Stimulated activated naive CD8-positive, alpha-beta T cell treated with anti-CD3 and anti-CD28 coated beads, Interleukin-15, Interleukin-2, amounts not matched to agents 100 U/mL and 50 U/mL, for 24 hours (primary cell): Measurements from ENCODE around the gene LY86.
"Not testable (repeated sequence)": the region's sequence is repeated elsewhere in the genome, so short reads cannot be mapped to it uniquely, and the experiment has no call there.

ENCODE experiments used
- ATAC-seq: fragments of 150-1000 bp; cut with Tn5 transposase; one replicate; pipeline ENCODE4 v1.10.0; 2021
- DNase-seq: peaks from one replicate; pipeline ENCODE4 v3.0.0; 2021

Gene LY86

GRCh38 chr6:6596529-6597328 lies 8.2 kb downstream of the LY86 start:
- DNase-seq (no peak), ATAC-seq (no peak)

- DNase-seq (no peak), ATAC-seq (no peak)
Observed at GRCh38 chr6:6597682-6598081, 9.2 kb downstream of the LY86 start.

GRCh38 chr6:6599468-6599873 lies 11.0 kb downstream of the LY86 start:
- ATAC-seq (no peak), DNase-seq (no peak)

GRCh38 chr6:6600875-6601274 lies 12.4 kb downstream of the LY86 start:
- DNase-seq (no peak), ATAC-seq (no peak)

- no peak for DNase-seq
- ATAC-seq = no peak
Observed at GRCh38 chr6:6602262-6602661, 13.7 kb downstream of the LY86 start.

- DNase-seq (no peak), ATAC-seq (no peak)
Observed at GRCh38 chr6:6603317-6603716, 14.8 kb downstream of the LY86 start.

GRCh38 chr6:6604015-6604414 lies 15.5 kb downstream of the LY86 start:
- DNase-seq = no peak

GRCh38 chr6:6604566-6604965 lies 16.0 kb downstream of the LY86 start:
- DNase-seq (no peak), ATAC-seq (no peak)

More at GRCh38 chr6:6604015-6604414, 15.5 kb downstream of the LY86 start:
- ATAC-seq = no peak

- DNase-seq (no peak), ATAC-seq (no peak)
Observed at GRCh38 chr6:6605873-6606272, 17.4 kb downstream of the LY86 start.

GRCh38 chr6:6606391-6607030 lies 18.0 kb downstream of the LY86 start:
- DNase-seq, ATAC-seq: not testable (repeated sequence)

GRCh38 chr6:6609450-6609849 lies 20.9 kb downstream of the LY86 start:
- ATAC-seq (no peak), DNase-seq (no peak)

- peak; percentile 48 for ATAC-seq
Observed at GRCh38 chr6:6610031-6610591, 21.6 kb downstream of the LY86 start.

GRCh38 chr6:6611486-6611885 lies 23.0 kb downstream of the LY86 start:
- DNase-seq (no peak), ATAC-seq (no peak)

More at GRCh38 chr6:6610031-6610591, 21.6 kb downstream of the LY86 start:
- DNase-seq = peak; percentile 23

- ATAC-seq (no peak), DNase-seq (no peak)
Observed at GRCh38 chr6:6612308-6612707, 23.8 kb downstream of the LY86 start.

- ATAC-seq, DNase-seq: not testable (repeated sequence)
Observed at GRCh38 chr6:6613103-6613718, 24.7 kb downstream of the LY86 start.

GRCh38 chr6:6614096-6614982 lies 25.8 kb downstream of the LY86 start:
- DNase-seq (peak; percentile 28), ATAC-seq (no peak)

GRCh38 chr6:6614983-6615349 lies 26.4 kb downstream of the LY86 start:
- no peak for ATAC-seq
- DNase-seq = no peak

- DNase-seq = no peak
- no peak for ATAC-seq
Observed at GRCh38 chr6:6616656-6617055, 28.1 kb downstream of the LY86 start.

GRCh38 chr6:6619021-6619794 lies 30.7 kb downstream of the LY86 start:
- DNase-seq (no peak), ATAC-seq (no peak)

GRCh38 chr6:6620766-6621425 lies 32.4 kb downstream of the LY86 start:
- ATAC-seq (no peak), DNase-seq (no peak)

GRCh38 chr6:6622501-6622900 lies 34.0 kb downstream of the LY86 start:
- DNase-seq = no peak
- ATAC-seq = no peak
